HEK293 (cell line): ENCODE data around the gene EXD2.
A peak's percentile ranks its signal among the peaks of the same experiment; 100 is the strongest.

Experiments used
- ATF2 ChIP-seq: fragments of 450-650 bp; formaldehyde crosslinking; IDR thresholded peaks from 2 replicates; pipeline ENCODE4 v1.5.1; 2016; ENCODE audit warnings: missing biosample characterization, missing genetic modification characterization, low read depth
- BCL11B ChIP-seq: fragments of 450-650 bp; formaldehyde crosslinking; IDR thresholded peaks from 2 replicates; pipeline ENCODE4 v1.5.1; 2016; ENCODE audit warnings: low read depth, missing biosample characterization, missing genetic modification characterization
- GLIS2 ChIP-seq: fragments of 450-650 bp; formaldehyde crosslinking; IDR thresholded peaks from 2 replicates; pipeline ENCODE4 v1.5.1; 2016; ENCODE audit warnings: missing biosample characterization, missing genetic modification characterization
- HOXD13 ChIP-seq: sonication (generic); formaldehyde crosslinking; IDR thresholded peaks from 2 replicates; pipeline ENCODE4 v1.8.0; 2022; ENCODE audit warnings: missing genetic modification reagents, borderline replicate concordance
- KLF1 ChIP-seq: fragments of 450-650 bp; formaldehyde crosslinking; IDR thresholded peaks from 2 replicates; pipeline ENCODE4 v1.5.1; 2016; ENCODE audit warnings: missing biosample characterization, missing genetic modification characterization
- KLF8 ChIP-seq: fragments of 450-650 bp; formaldehyde crosslinking; IDR thresholded peaks from 2 replicates; pipeline ENCODE4 v1.5.1; 2016; ENCODE audit warnings: missing biosample characterization, missing genetic modification characterization
- PRDM4 ChIP-seq: fragments of 450-650 bp; formaldehyde crosslinking; IDR thresholded peaks from 2 replicates; pipeline ENCODE4 v1.5.1; 2017; ENCODE audit warnings: missing biosample characterization, missing genetic modification characterization
- SCRT1 ChIP-seq: fragments of 450-650 bp; formaldehyde crosslinking; IDR thresholded peaks from 2 replicates; pipeline ENCODE4 v1.5.1; 2016; ENCODE audit warnings: missing biosample characterization, missing genetic modification characterization, borderline replicate concordance
- SP3 ChIP-seq: fragments of 450-650 bp; formaldehyde crosslinking; IDR thresholded peaks from 2 replicates; pipeline ENCODE4 v1.5.1; 2016; ENCODE audit warnings: missing biosample characterization, missing genetic modification characterization
- SP7 ChIP-seq: fragments of 450-650 bp; formaldehyde crosslinking; IDR thresholded peaks from 2 replicates; pipeline ENCODE4 v1.5.1; 2016; ENCODE audit warnings: missing biosample characterization, missing genetic modification characterization
- TRIM28 ChIP-seq: IDR thresholded peaks from 2 replicates; pipeline ENCODE4 v1.6.1; 2011; ENCODE audit warnings: low read length, control low read depth, borderline replicate concordance
- ZBTB21 ChIP-seq: fragments of 450-650 bp; formaldehyde crosslinking; IDR thresholded peaks from 2 replicates; pipeline ENCODE4 v1.5.1; 2017; ENCODE audit warnings: missing biosample characterization, missing genetic modification characterization
- ZNF133 ChIP-seq: fragments of 450-650 bp; formaldehyde crosslinking; IDR thresholded peaks from 2 replicates; pipeline ENCODE4 v1.5.1; 2016; ENCODE audit warnings: missing biosample characterization, missing genetic modification characterization
- ZNF184 ChIP-seq: fragments of 450-650 bp; IDR thresholded peaks from 2 replicates; pipeline ENCODE4 v1.5.1; 2018; ENCODE audit warnings: missing biosample characterization, mild to moderate bottlenecking, missing genetic modification characterization
- ZNF19 ChIP-seq: fragments of 450-650 bp; formaldehyde crosslinking; IDR thresholded peaks from 2 replicates; pipeline ENCODE4; 2016; ENCODE audit warnings: missing biosample characterization, missing genetic modification characterization, low read depth
- ZNF2 ChIP-seq: fragments of 450-650 bp; formaldehyde crosslinking; IDR thresholded peaks from 2 replicates; pipeline ENCODE4 v1.5.1; 2016; ENCODE audit warnings: missing biosample characterization, missing genetic modification characterization
- ZNF214 ChIP-seq: fragments of 450-650 bp; formaldehyde crosslinking; IDR thresholded peaks from 2 replicates; pipeline ENCODE4 v1.5.1; 2017; ENCODE audit warnings: missing biosample characterization, mild to moderate bottlenecking, missing genetic modification characterization, borderline replicate concordance
- ZNF223 ChIP-seq: fragments of 450-650 bp; formaldehyde crosslinking; IDR thresholded peaks from 2 replicates; pipeline ENCODE4 v1.5.1; 2016; ENCODE audit warnings: missing biosample characterization, missing genetic modification characterization
- ZNF24 ChIP-seq: fragments of 450-650 bp; formaldehyde crosslinking; IDR thresholded peaks from 2 replicates; pipeline ENCODE4 v1.5.1; 2016; ENCODE audit warnings: missing biosample characterization, missing genetic modification characterization
- ZNF26 ChIP-seq: fragments of 450-650 bp; formaldehyde crosslinking; IDR thresholded peaks from 2 replicates; pipeline ENCODE4 v1.5.1; 2016; ENCODE audit warnings: missing biosample characterization, missing genetic modification characterization
- ZNF311 ChIP-seq: fragments of 450-650 bp; formaldehyde crosslinking; IDR thresholded peaks from 2 replicates; pipeline ENCODE4 v1.5.1; 2017; ENCODE audit warnings: missing biosample characterization, missing genetic modification characterization, borderline replicate concordance
- ZNF335 ChIP-seq: fragments of 450-650 bp; formaldehyde crosslinking; conservative IDR thresholded peaks from 2 replicates; pipeline ENCODE4 v1.5.1; 2016; ENCODE audit warnings: missing biosample characterization, missing genetic modification characterization
- ZNF404 ChIP-seq: fragments of 450-650 bp; formaldehyde crosslinking; IDR thresholded peaks from 2 replicates; pipeline ENCODE4 v1.5.1; 2017; ENCODE audit warnings: missing biosample characterization, missing genetic modification characterization
- ZNF433 ChIP-seq: fragments of 450-650 bp; formaldehyde crosslinking; IDR thresholded peaks from 2 replicates; pipeline ENCODE4 v1.5.1; 2016; ENCODE audit warnings: missing biosample characterization, missing genetic modification characterization, low read depth
- ZNF501 ChIP-seq: fragments of 450-650 bp; formaldehyde crosslinking; IDR thresholded peaks from 2 replicates; pipeline ENCODE4 v1.5.1; 2016; ENCODE audit warnings: missing biosample characterization, missing genetic modification characterization
- ZNF529 ChIP-seq: fragments of 450-650 bp; formaldehyde crosslinking; IDR thresholded peaks from 2 replicates; pipeline ENCODE4 v1.5.1; 2017; ENCODE audit warnings: missing genetic modification characterization, missing biosample characterization; ENCODE audit not compliant: insufficient replicate concordance
- ZNF549 ChIP-seq: fragments of 450-650 bp; IDR thresholded peaks from 2 replicates; pipeline ENCODE4 v1.5.1; 2018; ENCODE audit warnings: missing biosample characterization, missing genetic modification characterization, mild to moderate bottlenecking, inconsistent platforms, moderate library complexity
- ZNF571 ChIP-seq: fragments of 450-650 bp; formaldehyde crosslinking; IDR thresholded peaks from 2 replicates; pipeline ENCODE4 v1.5.0; 2017; ENCODE audit warnings: missing biosample characterization, missing genetic modification characterization
- ZNF621 ChIP-seq: fragments of 450-650 bp; formaldehyde crosslinking; IDR thresholded peaks from 2 replicates; pipeline ENCODE4 v1.5.1; 2017; ENCODE audit warnings: missing biosample characterization, missing genetic modification characterization
- ZNF624 ChIP-seq: fragments of 450-650 bp; formaldehyde crosslinking; IDR thresholded peaks from 2 replicates; pipeline ENCODE4 v1.5.1; 2017; ENCODE audit warnings: missing biosample characterization, missing genetic modification characterization
- ZNF747 ChIP-seq: fragments of 450-650 bp; formaldehyde crosslinking; IDR thresholded peaks from 2 replicates; pipeline ENCODE4 v1.5.1; 2016; ENCODE audit warnings: missing biosample characterization, missing genetic modification characterization
- ZSCAN16 ChIP-seq: fragments of 450-650 bp; formaldehyde crosslinking; IDR thresholded peaks from 2 replicates; pipeline ENCODE4 v1.5.1; 2016; ENCODE audit warnings: missing biosample characterization, missing genetic modification characterization
- ZSCAN30 ChIP-seq: fragments of 450-650 bp; IDR thresholded peaks from 2 replicates; pipeline ENCODE4 v1.5.1; 2018; ENCODE audit warnings: missing biosample characterization, mild to moderate bottlenecking, missing genetic modification characterization, moderate library complexity
- ZXDB ChIP-seq: fragments of 450-650 bp; formaldehyde crosslinking; IDR thresholded peaks from 2 replicates; pipeline ENCODE4 v1.5.1; 2016; ENCODE audit warnings: missing biosample characterization, missing genetic modification characterization
- TF ChIP-seq, protein P1 (sequence below): fragments of 450-650 bp; formaldehyde crosslinking; IDR thresholded peaks from 2 replicates; pipeline ENCODE4 v1.5.1; 2017; ENCODE audit warnings: missing biosample characterization, missing genetic modification characterization
- TF ChIP-seq, protein P2 (sequence below): fragments of 450-650 bp; formaldehyde crosslinking; IDR thresholded peaks from 2 replicates; pipeline ENCODE4 v1.5.1; 2016; ENCODE audit warnings: missing biosample characterization, missing genetic modification characterization

EXD2 gene

DNA sequence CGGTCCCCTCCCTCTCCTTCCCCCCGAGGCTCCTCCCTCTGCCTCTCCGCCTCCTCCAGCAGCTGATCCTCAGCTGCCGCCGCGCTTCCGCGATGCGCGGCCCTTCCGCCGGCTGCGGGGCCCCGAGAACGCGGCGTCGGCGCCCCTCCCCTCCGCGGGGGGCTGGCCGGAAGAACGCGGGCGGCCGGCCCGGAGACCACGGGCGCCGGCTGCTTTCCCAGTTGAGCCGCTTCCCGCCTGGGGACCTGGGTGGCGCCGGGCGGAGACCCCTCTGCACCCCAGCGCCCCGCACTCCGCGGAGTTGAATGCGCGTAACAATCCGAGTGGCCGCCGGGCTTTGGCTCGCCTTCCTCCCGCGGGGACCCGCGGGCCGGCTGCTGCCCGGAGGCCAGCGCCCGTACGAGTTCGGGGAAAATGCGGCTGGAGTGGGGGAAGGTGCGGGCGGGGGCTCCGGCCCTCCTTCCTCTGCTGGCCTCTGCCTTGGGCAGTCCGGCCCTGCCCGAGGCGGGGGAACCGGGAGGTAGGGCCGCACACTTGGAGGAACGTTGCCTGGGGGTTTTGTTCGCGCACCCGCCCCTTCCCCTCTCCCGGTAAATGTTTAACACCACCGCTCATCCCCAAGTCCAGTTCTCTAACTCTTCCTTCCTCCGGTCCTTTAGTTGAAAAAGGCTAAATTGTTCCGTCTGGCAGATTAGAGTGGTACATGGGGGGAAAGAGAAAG lies 38.0 kb upstream of the EXD2 start (continued):
- TF ChIP-seq ZNF624 (tag by site-specific recombination) (no peak), ZNF529 (no peak), ZSCAN16 (tag by site-specific recombination) (no peak), ZNF2 (no peak), ZNF433 (tag by site-specific recombination) (no peak), PRDM4 (no peak), ZNF571 (no peak), ZNF24 (tag by site-specific recombination) (no peak), ZNF621 (tag by site-specific recombination) (no peak), ZNF214 (tag by site-specific recombination) (no peak), ZNF133 (no peak), ZNF184 (tag by site-specific recombination) (no peak), SP7 (tag by site-specific recombination) (peak; percentile 32; the same call in 1 of the 2 replicates), SCRT1 (no peak), ZNF404 (tag by site-specific recombination) (no peak), TRIM28 (no peak), SP3 (tag by site-specific recombination) (peak; percentile 55), ZNF311 (tag by site-specific recombination) (no peak), KLF1 (tag by site-specific recombination) (0 out of 2 replicates have a peak, but pooled peaks have one; percentile 19), HOXD13 (CRISPR knock-in tag) (no peak), KLF8 (tag by site-specific recombination) (peak; percentile 28; the same call in 1 of the 2 replicates), ZNF501 (tag by site-specific recombination) (no peak), ZBTB21 (tag by site-specific recombination) (no peak), ZXDB (no peak), ZNF335 (tag by site-specific recombination) (peak; percentile 71), ZNF747 (tag by site-specific recombination) (no peak), ZNF26 (tag by site-specific recombination) (no peak), ZNF19 (tag by site-specific recombination) (no peak), ZSCAN30 (tag by site-specific recombination) (0 out of 2 replicates have a peak, but pooled peaks have one; percentile 14), BCL11B (no peak), ZNF549 (tag by site-specific recombination) (no peak), GLIS2 (tag by site-specific recombination) (peak; percentile 42; the same call in 1 of the 2 replicates), ATF2 (no peak), ZNF223 (no peak)
- TF ChIP-seq, protein P1, sequence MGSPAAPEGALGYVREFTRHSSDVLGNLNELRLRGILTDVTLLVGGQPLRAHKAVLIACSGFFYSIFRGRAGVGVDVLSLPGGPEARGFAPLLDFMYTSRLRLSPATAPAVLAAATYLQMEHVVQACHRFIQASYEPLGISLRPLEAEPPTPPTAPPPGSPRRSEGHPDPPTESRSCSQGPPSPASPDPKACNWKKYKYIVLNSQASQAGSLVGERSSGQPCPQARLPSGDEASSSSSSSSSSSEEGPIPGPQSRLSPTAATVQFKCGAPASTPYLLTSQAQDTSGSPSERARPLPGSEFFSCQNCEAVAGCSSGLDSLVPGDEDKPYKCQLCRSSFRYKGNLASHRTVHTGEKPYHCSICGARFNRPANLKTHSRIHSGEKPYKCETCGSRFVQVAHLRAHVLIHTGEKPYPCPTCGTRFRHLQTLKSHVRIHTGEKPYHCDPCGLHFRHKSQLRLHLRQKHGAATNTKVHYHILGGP (tag by site-specific recombination), result no peak
- TF ChIP-seq, protein P2, sequence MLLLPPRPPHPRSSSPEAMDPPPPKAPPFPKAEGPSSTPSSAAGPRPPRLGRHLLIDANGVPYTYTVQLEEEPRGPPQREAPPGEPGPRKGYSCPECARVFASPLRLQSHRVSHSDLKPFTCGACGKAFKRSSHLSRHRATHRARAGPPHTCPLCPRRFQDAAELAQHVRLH (tag by site-specific recombination), result no peak
